Tibial artery (tissue), 4 donors: Measurements from ENCODE around the gene NIPAL3.

Source experiments
- DNase-seq, 2 donors: peaks; one replicate each; pipeline ENCODE4 v3.0.0-alpha.2; 2019
- H3K27ac ChIP-seq, 2 donors: fragments of 200-600 bp; sonication (generic) in 1 of 2; 1 replicate in 1 of 2; 2 replicates in 1 of 2; pipeline ENCODE4 v1.5.1; 2018 to 2019; ENCODE audit warnings: mild to moderate bottlenecking in 1 of 2
- H3K27me3 ChIP-seq, 2 donors: fragments of 200-600 bp; sonication (generic) in 1 of 2; one replicate each; pipeline versions ENCODE4 v1.5.1 to v1.6.0; 2016 to 2019
- H3K36me3 ChIP-seq, 3 donors: fragments of 200-600 bp; sonication (generic) in 2 of 3; one replicate each; pipeline ENCODE4 v1.5.1; 2016 to 2019; ENCODE audit warnings: mild to moderate bottlenecking in 2 of 3
- H3K4me1 ChIP-seq, 4 donors: fragments of 200-600 bp; sonication (generic) in 2 of 4; 1 replicate in 3 of 4; 2 replicates in 1 of 4; pipeline ENCODE4 v1.5.1; 2016 to 2019
- H3K4me3 ChIP-seq, 2 donors: fragments of 200-600 bp; sonication (generic) in 1 of 2; 1 replicate in 1 of 2; 2 replicates in 1 of 2; pipeline ENCODE4 v1.5.1; 2018 to 2019; ENCODE audit warnings: mild to moderate bottlenecking in 2 of 2
- H3K9me3 ChIP-seq, 3 donors: fragments of 200-600 bp; sonication (generic) in 1 of 3; one replicate each; pipeline ENCODE4 v1.5.1; 2016 to 2019
- intact Hi-C: fragments of 100-400 bp; cut with DNase I; formaldehyde crosslinking; loops from one replicate; pipeline ENCODE4 v1.15.0; 2023; ENCODE audit warnings: low total_unique reads
- TF ChIP-seq, protein P1 (sequence below), 2 experiments: fragments of 200-600 bp in 1 of 2; fragments of 450-650 bp in 1 of 2; IDR thresholded peaks; one replicate each; pipeline ENCODE4 v1.5.1; 2017 to 2019; ENCODE audit warnings: antibody characterized with exemption in 2 of 2, mild to moderate bottlenecking in 1 of 2, moderate library complexity in 1 of 2

NIPAL3 gene

DNA sequence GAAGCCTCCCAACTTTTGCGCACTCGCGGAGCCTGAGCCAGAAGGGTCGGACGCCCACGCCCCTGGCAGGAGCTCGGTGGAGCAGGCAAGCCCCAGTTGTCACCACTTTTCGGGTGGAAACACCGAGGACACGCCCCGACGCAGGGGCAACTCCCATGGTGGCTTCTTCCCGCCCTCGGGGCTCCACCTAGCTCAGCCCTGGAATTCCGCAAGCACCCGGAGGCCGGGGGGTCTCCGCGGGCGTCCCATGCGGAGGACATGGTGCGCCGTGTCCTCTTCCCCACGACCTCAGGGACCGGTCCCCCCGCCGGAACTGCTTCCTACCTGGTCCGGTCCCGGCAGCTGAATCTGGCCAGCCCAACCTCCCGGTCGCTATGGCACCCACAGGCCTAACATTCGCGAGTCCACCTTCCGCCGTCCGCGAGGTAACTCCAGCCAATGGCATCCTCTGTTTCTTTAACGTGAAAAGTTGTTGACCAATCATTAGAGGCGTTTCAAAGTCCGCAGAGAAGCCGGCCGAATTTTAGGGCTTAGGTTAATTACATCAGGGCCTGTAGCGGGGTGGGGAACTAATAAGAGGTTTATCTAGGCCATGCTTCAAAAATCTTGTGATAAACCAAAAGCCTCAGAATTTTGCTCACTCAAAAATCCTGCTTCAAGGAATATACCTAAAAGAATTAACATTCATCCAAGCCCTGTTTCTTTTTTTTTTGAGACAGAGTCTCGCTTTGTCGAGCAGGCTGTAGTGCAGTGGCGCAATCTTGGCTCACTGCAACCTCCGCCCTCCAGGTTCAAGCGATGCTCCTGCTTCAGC, 2.0 kb upstream of the NIPAL3 start, which contains the start of gene STPG1:
STPG1 (minus strand) TSS at position 433 of the 814 bp plus-strand sequence. CDS start 12,394 bp downstream, outside the sequence.
- peak; percentile 70 to 82 for DNase-seq
- no peaks in the 10 kb centered on the region for H3K36me3 ChIP-seq
- H3K4me1 ChIP-seq: peaks cover 0 to 28% (median 13%) of the 10 kb centered on the region in 4 donors
- H3K27me3 ChIP-seq: peaks cover 0 to 9% of the 10 kb centered on the region in 2 donors
- TF ChIP-seq, protein P1, sequence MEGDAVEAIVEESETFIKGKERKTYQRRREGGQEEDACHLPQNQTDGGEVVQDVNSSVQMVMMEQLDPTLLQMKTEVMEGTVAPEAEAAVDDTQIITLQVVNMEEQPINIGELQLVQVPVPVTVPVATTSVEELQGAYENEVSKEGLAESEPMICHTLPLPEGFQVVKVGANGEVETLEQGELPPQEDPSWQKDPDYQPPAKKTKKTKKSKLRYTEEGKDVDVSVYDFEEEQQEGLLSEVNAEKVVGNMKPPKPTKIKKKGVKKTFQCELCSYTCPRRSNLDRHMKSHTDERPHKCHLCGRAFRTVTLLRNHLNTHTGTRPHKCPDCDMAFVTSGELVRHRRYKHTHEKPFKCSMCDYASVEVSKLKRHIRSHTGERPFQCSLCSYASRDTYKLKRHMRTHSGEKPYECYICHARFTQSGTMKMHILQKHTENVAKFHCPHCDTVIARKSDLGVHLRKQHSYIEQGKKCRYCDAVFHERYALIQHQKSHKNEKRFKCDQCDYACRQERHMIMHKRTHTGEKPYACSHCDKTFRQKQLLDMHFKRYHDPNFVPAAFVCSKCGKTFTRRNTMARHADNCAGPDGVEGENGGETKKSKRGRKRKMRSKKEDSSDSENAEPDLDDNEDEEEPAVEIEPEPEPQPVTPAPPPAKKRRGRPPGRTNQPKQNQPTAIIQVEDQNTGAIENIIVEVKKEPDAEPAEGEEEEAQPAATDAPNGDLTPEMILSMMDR (IDR thresholded peaks at IDR 0.05): no peak
- H3K9me3 ChIP-seq: no peaks in the 10 kb centered on the region
- intact Hi-C loops: no loop called here
- H3K4me3 ChIP-seq: peak within 1 kb of the TSS; percentile 53 to 60
- H3K27ac ChIP-seq: peak within 1 kb of the TSS; percentile 48 to 53

DNA sequence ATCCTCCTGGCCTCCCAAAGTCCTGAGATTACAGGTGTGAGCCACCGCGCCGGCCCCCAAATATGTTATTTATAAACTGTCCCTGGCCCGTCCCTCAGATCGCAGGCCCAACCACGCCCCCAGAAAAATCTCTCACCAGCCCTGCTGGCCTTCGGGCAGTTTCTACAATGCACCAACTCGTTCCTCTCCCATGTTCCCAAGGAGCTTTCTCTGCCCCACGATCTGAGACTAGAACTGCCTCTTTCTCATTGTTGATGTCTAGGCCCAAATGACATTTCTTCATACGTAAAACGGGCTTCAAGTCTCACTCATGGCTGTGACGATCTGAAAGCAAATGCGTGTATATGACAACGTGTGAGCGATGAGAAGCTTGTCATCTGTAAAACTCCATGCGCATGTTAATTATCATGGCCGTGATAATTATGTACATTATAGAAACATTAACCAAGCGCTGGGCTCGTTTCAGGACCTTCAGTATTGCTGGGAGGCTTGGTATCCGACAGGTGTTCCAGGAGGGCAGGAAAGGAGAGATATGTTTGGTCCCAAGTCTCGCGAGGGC, 748 bp upstream of the NIPAL3 start:
- Histone ChIP-seq H3K9me3 (no peaks in the 10 kb centered on the region), H3K27ac (no peak overlapping the region), H3K4me1 (peaks cover 0 to 28% (median 13%) of the 10 kb centered on the region in 4 donors), H3K27me3 (peaks cover 0 to 15% of the 10 kb centered on the region in 2 donors), H3K4me3 (peak overlapping the region; percentile 50 to 59), H3K36me3 (no peaks in the 10 kb centered on the region)
- intact Hi-C loops: no loop called here
- DNase-seq: no peak
- TF ChIP-seq, protein P1 (IDR thresholded peaks at IDR 0.05): no peak

DNA sequence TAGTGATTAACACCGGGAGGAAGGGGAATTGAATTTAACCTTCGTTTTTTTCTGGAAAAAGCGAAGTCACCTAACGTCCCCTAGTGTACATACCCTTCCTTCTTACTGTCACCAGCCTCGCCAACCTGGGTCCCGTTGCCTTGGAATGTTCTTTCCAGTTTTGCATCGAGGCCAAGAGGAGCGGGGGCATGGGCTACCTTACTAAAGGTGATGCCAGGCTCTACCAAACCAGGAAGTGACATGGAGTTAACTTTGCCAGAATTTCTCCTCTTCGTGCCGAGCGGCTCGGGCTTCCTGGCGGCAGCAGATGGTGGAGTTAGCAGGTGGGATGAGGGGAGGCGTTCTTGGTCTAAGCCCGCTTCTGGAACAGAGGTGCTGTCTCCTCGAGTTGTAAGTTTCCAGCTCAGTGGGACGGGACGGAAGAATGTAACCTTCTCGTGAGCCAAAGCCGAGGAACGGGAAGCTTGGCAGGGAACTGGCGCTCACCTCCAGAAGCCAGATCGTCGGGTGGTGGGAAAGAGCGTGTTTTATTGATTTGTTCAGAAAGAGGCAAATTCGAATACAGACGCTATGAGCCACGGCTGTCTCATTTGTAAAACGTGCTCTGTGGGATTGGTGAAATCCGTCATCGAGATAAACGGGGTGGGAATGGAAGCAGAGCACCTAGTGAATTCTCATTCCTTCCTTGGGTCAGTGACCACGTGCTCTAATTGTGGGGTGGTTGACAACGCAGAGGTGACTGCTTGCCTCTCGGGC, 486 bp downstream of the NIPAL3 start:
- intact Hi-C loops: no loop called here
- H3K36me3 ChIP-seq: no peaks in the 10 kb centered on the region
- TF ChIP-seq, protein P1 (IDR thresholded peaks at IDR 0.05): no peak
- DNase-seq: no peak
- no peaks in the 10 kb centered on the region for H3K9me3 ChIP-seq
- peaks cover 0 to 15% of the 10 kb centered on the region in 2 donors for H3K27me3 ChIP-seq
- H3K27ac ChIP-seq: no peak overlapping the region
- peaks cover 0 to 28% (median 13%) of the 10 kb centered on the region in 4 donors for H3K4me1 ChIP-seq
- H3K4me3 ChIP-seq: peak overlapping the region; percentile 50 to 59

DNA sequence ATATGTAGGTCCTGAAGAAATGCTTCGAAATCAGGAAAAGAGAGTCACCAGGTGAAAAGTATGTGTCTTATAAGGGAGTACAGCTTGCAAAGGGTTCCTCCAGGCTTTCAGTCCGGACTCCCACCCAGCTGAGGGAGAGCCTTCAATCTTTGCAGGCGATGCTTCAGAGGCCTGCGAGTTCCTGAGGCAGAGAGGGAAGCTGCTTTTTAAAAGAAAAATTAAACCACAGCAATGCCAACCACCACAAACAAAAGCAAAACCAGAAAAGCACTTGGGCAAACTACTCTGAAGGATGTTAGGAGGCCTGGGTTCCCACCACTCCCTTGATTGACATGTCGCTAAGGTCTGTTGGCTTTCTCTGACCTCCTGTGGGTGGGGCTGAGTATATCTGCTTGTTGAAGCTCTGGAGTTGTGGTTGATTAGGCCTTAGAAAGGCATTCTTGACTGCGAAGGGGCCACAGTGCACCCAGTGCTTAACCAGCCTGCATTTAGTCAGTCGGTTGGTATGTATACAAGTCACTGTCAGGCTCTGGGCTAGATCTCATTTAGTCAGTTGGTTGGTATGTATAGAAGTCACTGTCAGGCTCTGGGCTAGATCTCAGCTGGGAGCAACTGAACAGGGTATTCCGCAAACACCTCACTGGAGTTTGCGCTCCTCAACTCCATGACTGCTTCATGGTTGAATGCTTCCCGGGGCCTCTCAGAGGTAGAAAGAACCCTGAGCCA, 1.2 kb downstream of the NIPAL3 start:
- Histone ChIP-seq H3K27ac (no peak overlapping the region), H3K4me1 (peaks cover 0 to 28% (median 13%) of the 10 kb centered on the region in 4 donors), H3K27me3 (peaks cover 0 to 15% of the 10 kb centered on the region in 2 donors), H3K36me3 (peaks cover 0 to 5% (median 0%) of the 10 kb centered on the region in 3 donors), H3K9me3 (no peaks in the 10 kb centered on the region), H3K4me3 (peak overlapping the region; percentile 50 to 59)
- TF ChIP-seq, protein P1 (IDR thresholded peaks at IDR 0.05): no peak
- no peak for DNase-seq
- intact Hi-C loops: no loop called here

DNA sequence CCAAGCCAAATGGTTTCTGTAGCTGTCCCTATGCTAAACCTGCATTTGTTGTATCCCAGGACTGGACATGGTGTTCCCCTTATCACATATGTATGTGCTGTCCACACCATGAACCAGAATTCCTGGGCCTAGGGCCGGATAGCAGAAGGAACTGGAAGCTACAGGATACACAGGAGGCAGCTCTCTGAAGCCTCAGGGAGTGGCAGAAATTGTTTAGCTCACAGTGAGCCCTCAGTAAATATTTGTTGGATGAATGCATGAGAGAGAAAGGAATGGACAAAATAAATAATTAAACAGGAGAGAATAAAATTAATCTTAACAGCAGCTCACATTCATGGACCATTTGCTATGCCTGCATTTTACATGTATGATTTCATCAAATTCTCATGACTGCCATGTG, 2.1 kb downstream of the NIPAL3 start:
- TF ChIP-seq, protein P1 (IDR thresholded peaks at IDR 0.05): no peak
- intact Hi-C loops: no loop called here

More for the DNA sequence above, 2.1 kb downstream of the NIPAL3 start:
- Histone ChIP-seq H3K27ac (no peak overlapping the region), H3K4me1 (peaks cover 0 to 28% (median 13%) of the 10 kb centered on the region in 4 donors), H3K9me3 (no peaks in the 10 kb centered on the region), H3K27me3 (peaks cover 0 to 15% of the 10 kb centered on the region in 2 donors), H3K4me3 (no peak overlapping the region), H3K36me3 (peaks cover 0 to 7% (median 0%) of the 10 kb centered on the region in 3 donors)
- no peak for DNase-seq
